ENCODE data around the gene ZCWPW2.

The ZCWPW2 gene

GRCh38 chr3:28575100-28575745 lies 226.7 kb downstream of the ZCWPW2 start:
- no peak for DNase-seq (ENCODE audit: low read depth)

Data from fibroblast of the conjunctiva (primary cell).